UCSD-AML1 (cell line): Measurements from ENCODE around the gene WDR90.
A peak's percentile ranks its signal among the peaks of the same experiment; 100 is the strongest.

ENCODE experiments used
- DNase-seq: peaks from one replicate; lab custom pipeline; 2025; ENCODE audit not compliant: unreplicated experiment; lab: John Stamatoyannopoulos, UW

Gene WDR90

GRCh38 chr16:625977-626765 lies 23.0 kb upstream of the WDR90 start:
- no peak for DNase-seq

DNA sequence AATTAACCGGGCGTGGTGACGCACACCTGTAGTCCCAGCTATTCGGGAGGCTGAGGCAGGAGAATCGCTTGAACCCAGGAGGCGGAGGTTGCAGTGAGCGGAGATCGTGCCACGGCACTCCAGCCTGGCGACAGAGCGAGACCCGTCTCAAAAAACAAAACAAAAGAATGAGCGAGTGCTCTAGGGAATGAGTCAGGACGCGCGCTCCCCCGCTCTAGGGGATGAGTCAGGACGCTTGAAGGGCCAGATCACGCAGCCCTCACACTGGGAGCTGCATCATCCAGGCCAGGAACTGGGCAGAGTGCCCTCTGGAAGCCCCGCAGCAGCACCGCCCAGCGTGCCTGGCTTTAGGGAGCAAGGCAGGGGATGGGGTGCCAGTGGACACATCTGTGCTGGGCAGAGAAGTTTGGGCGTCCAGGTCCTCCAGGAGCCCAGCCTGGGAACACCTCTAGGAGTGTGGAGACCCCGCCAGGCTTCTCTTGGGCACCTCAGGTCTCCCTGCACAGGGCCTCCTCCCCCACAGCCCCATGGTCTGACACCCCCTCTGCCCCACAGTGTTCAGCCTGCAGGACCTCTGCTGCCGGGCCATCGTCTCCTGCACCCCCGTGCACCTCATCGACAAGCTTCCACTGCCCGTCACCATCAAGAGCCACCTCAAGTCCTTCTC lies 22.2 kb upstream of the WDR90 start:
- no peak for DNase-seq

GRCh38 chr16:627454-628239 lies 21.5 kb upstream of the WDR90 start:
- DNase-seq, result no peak

- DNase-seq, result no peak
These were observed 20.7 kb upstream of the WDR90 start for GRCh38 chr16:628321-629061.

- DNase-seq, result no peak
These were observed 19.9 kb upstream of the WDR90 start for GRCh38 chr16:629185-629832.

DNA sequence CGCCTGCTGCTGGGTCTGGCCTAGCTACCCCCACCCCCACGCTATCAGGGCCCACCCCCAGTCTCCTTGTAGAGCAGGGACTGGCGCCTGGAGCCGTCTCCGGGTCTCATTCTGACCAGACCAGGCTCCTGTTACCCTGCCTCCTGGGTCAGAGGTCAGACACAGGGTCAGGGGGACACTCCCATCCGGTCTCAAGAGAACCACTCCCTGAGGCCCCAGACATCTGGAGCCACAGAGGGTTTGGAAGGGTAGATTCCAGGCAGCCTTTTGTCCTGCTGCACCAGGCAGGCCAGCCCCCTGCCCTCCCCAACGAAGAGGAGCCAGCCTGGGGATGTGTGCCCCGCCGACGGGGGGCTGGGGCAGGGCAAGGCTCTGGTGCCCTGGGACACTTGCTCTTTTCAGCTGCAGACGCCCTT lies 19.3 kb upstream of the WDR90 start:
- no peak for DNase-seq

GRCh38 chr16:630249-630814 lies 18.8 kb upstream of the WDR90 start:
- no peak for DNase-seq

GRCh38 chr16:630815-631405 lies 18.3 kb upstream of the WDR90 start, which contains the start of gene WFIKKN1:
TSS of gene WFIKKN1 (plus strand) at chr16:630985. CDS start at chr16:631254, 269 bp downstream.
- no peak for DNase-seq

GRCh38 chr16:631808-632358 lies 17.3 kb upstream of the WDR90 start:
- DNase-seq, result no peak

- no peak for DNase-seq
These were observed 16.5 kb upstream of the WDR90 start for GRCh38 chr16:632486-633335.

DNA sequence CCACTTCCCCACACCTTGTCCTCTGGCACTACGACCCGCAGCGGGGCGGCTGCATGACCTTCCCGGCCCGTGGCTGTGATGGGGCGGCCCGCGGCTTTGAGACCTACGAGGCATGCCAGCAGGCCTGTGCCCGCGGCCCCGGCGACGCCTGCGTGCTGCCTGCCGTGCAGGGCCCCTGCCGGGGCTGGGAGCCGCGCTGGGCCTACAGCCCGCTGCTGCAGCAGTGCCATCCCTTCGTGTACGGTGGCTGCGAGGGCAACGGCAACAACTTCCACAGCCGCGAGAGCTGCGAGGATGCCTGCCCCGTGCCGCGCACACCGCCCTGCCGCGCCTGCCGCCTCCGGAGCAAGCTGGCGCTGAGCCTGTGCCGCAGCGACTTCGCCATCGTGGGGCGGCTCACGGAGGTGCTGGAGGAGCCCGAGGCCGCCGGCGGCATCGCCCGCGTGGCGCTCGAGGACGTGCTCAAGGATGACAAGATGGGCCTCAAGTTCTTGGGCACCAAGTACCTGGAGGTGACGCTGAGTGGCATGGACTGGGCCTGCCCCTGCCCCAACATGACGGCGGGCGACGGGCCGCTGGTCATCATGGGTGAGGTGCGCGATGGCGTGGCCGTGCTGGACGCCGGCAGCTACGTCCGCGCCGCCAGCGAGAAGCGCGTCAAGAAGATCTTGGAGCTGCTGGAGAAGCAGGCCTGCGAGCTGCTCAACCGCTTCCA lies 15.7 kb upstream of the WDR90 start:
- DNase-seq, result no peak

DNA sequence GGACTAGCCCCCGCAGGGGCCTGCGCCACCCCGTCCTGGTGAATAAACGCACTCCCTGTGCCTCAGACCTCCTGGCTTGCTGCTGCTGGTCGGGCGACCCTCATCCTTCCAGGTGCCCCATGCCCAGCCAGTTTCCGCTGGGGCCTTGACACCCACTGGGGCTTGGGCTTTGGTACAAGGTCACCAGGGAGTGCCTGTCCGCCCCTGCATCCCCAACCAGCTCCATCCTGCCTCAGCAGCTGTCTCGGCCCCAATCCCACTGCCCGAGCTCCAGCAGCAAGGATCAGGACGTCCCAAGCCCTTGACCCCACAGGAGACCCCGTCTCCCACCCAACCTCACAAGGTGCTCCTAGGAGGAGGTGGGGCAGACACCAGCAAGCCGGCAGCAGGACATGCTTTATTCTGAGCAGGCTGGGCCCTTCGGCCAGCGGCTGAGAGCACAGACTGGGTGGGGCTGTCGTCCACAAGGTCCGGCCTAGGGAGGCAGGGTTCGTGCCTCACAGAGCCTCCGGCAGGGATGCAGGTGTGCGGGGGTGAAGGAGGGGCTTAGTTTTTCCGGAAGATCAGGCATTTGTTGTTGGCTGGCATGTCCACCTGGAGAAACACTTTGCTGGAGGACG lies 15.0 kb upstream of the WDR90 start:
- DNase-seq, result no peak

DNA sequence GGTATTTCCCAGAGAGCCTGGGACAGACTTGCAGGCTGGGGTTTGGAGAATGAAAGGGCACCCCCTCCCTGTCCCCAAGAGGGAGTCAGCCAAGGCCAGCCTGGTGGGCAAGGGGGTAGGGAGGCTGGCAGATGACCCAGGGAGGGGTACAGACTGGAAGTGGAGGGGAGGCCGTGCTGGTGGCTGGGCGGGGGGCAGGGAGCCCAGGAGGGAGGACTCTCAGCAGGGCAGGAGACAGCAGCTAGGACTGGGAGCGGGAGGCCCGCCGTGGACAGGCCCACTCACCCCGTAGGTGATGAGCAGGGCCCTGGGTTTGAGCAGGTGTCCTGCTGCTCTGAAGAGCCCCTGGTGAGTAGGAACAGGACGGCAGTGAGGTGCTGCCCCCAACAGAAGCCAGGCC lies 14.2 kb upstream of the WDR90 start:
- DNase-seq, result no peak

GRCh38 chr16:635573-636205 lies 13.5 kb upstream of the WDR90 start:
- DNase-seq, result no peak

DNA sequence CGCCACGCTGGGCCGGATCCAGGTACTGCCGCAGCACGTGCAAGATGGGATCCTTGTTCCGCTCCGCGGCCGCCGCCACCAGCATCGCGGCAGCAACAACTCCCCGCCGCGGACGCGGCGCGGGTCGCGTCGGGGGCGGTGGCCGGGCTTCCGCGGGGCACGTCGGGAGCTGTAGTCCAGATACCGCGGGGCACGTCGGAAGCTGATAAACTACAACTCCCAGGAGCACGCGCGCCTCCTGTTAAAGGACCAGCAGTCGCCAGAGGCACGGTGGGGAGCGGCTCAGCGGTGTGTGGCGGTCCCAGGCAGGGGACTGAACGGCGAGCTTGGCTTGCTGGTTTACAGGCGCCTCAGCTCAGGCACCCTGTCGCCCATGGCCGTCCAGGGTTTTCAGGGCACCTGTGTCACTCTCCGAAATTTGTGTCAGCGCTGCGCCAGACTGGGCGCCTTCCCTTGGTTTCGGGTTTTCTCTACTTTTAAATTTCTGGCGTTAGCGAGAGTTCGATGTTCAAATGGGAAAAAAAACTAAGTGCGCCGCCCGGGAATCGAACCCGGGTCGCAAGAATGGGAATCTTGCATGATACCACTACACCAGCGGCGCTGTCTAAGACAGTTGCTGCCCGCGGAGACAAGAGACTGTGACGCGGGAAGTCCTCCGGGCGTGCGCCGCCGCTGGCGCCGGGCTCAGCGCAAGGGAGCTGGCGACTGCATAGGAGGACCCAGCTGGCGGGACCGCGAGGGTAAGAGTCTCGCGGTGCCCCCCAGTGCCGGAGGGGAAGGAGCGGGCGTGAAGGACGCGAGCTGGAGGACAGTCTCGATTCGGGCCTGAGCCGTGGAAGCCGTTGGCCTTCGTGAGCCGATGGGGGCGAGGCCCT lies 12.7 kb upstream of the WDR90 start, which contains the start of gene METTL26:
Gene METTL26 (minus strand): TSS at position 100 of the 875 bp plus-strand sequence. CDS start 15 bp downstream, at position 85.
- peak; percentile 94 for DNase-seq
